ENCODE measurements around the gene ZNF423. TPM values are rescaled to one million over a fixed set of nuclear protein-coding genes. Genes with fewer than 3 reads are reported as not detected.

Gene ZNF423
- total and polyA plus RNA-seq, 2 of the 13 experiments (the other 11 are each of a cell fraction or from before 2014, with no cell fraction given), result 0.07 to 0.31 TPM

DNA sequence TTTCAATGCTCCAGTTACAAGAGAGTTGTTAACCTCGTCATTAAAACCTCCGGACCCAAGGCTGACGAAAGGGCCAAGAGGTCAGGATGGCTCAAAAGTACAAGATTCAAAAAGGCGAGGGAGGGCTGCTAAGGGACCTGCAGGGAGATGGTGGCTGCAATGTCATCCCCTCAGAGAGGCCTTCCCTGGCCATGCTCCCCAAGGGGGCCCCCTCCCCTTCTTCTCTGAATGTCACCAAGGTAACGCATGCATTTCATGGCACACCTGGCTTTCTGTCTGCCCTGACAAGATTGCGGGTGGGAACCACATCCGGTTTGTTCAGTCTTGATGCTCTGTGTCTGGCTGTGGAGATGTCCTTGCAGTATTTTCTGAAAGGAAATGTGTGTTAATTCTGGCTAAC, 392.4 kb downstream of the ZNF423 start:
- Histone ChIP-seq H3K4me3 (replicated peaks in 1 of 3; ENCODE audit: insufficient read depth in 1 of 3, low read depth in 2 of 3, low read length in 3 of 3) (no peak overlapping the region), H3K27me3 (ENCODE audit: control insufficient read depth in 1 of 2, insufficient read depth in 2 of 2, low read length in 2 of 2) (peaks cover 0 to 2% of the 10 kb centered on the region in 2 experiments; a peak in 2 of 5 replicates), H3K4me1 (ENCODE audit: insufficient read depth, low read length) (no peaks in the 10 kb centered on the region), H3K9ac (ENCODE audit: insufficient read depth, low read depth, low read length) (no peak overlapping the region), H4K20me1 (ENCODE audit: insufficient read depth, low read length) (no peaks in the 10 kb centered on the region), H3K9me3 (ENCODE audit: low read length) (no peaks in the 10 kb centered on the region), H3K4me2 (ENCODE audit: low read depth, low read length) (no peak overlapping the region), H2AFZ (ENCODE audit: low read length) (no peak overlapping the region), H3K27ac (ENCODE audit: extremely low read length, insufficient read depth, low read length) (no peak overlapping the region), H3K36me3 (replicated peaks in 1 of 2; ENCODE audit: control insufficient read depth in 1 of 2, insufficient read depth in 2 of 2, low read length in 2 of 2) (no peaks in the 10 kb centered on the region), H3K79me2 (ENCODE audit: insufficient read depth, low read length) (no peaks in the 10 kb centered on the region)
- CTCF ChIA-PET (ENCODE audit: low intra/inter-chr PET ratio, low total read pairs), result no interaction called here
- BruUV-seq (replicated peaks), result no TSS peak
- FAIRE-seq, result no peak
- in situ Hi-C loops (cut with HindIII; ENCODE audit: extremely low pct_ligation_motif_present, low pct_unique_long_range_greater_than_20kb) (loop anchor here (5.0 kb wide), 1 partner anchor 51 kb away; no protein-coding TSS in a partner anchor), intact Hi-C loops (cut with micrococcal nuclease; ENCODE audit: unreplicated experiment) (no loop called here)
- WGBS (ENCODE audit: low lambda C conversion rate), result 44% methylated on average over 7 of the region's 7 CpGs
- DNase-seq (ENCODE audit: low spot score), result no peak
- ATAC-seq, result no peak
- TF ChIP-seq ZNF510 (CRISPR knock-in tag; IDR thresholded peaks at IDR 0.05; ENCODE audit: low read depth), result no peak
- no peak for TF ChIP-seq IKZF1 (IDR thresholded peaks at IDR 0.05)
- no peak for TF ChIP-seq ZNF619 (CRISPR knock-in tag; IDR thresholded peaks at IDR 0.05)
- POLR2A ChIA-PET, result no interaction called here

DNA sequence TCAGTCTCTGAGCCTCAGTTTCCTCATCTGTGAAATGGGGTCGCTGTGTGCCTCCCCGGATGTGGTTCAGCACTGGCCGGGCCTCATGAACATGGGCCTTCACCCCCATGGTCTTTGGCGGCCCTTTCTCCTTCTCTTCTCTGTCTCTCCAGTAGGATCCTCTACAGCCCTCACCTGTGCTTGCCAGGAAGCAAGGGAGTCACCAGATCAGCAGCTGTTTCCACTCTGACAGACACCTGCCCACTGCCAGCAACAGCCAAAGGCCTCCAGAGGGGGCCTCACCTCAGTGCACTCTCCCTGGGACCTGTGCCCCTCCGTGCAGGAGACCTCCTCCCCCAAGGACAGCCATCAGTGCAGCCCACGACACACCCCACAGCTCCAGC, 392.9 kb downstream of the ZNF423 start:
- DNase-seq (ENCODE audit: low spot score) (no peak), FAIRE-seq (no peak), ATAC-seq (no peak)
- no peak overlapping the region for H3K4me2 ChIP-seq (ENCODE audit: low read depth, low read length)
- in situ Hi-C loops (cut with HindIII; ENCODE audit: extremely low pct_ligation_motif_present, low pct_unique_long_range_greater_than_20kb), result loop anchor here (5.0 kb wide), 1 partner anchor 51 kb away; no protein-coding TSS in a partner anchor
- no TSS peak for BruUV-seq (replicated peaks)
- no peak overlapping the region for H2AFZ ChIP-seq (ENCODE audit: low read length)
- H3K9me3 ChIP-seq (ENCODE audit: low read length), result no peaks in the 10 kb centered on the region
- intact Hi-C loops (cut with micrococcal nuclease; ENCODE audit: unreplicated experiment), result no loop called here
- WGBS (ENCODE audit: low lambda C conversion rate), result 23% methylated on average over 6 of the region's 6 CpGs
- no peaks in the 10 kb centered on the region for H3K36me3 ChIP-seq (replicated peaks in 1 of 2; ENCODE audit: control insufficient read depth in 1 of 2, insufficient read depth in 2 of 2, low read length in 2 of 2)
- H3K4me1 ChIP-seq (ENCODE audit: insufficient read depth, low read length), result no peaks in the 10 kb centered on the region
- H3K9ac ChIP-seq (ENCODE audit: insufficient read depth, low read depth, low read length), result no peak overlapping the region
- no peaks in the 10 kb centered on the region for H3K79me2 ChIP-seq (ENCODE audit: insufficient read depth, low read length)
- TF ChIP-seq ZNF629 (CRISPR knock-in tag; conservative IDR thresholded peaks at IDR 0.05) (peak; percentile 58), RCOR2 (CRISPR knock-in tag; IDR thresholded peaks at IDR 0.05) (no peak)
- TF ChIP-seq, protein P1, sequence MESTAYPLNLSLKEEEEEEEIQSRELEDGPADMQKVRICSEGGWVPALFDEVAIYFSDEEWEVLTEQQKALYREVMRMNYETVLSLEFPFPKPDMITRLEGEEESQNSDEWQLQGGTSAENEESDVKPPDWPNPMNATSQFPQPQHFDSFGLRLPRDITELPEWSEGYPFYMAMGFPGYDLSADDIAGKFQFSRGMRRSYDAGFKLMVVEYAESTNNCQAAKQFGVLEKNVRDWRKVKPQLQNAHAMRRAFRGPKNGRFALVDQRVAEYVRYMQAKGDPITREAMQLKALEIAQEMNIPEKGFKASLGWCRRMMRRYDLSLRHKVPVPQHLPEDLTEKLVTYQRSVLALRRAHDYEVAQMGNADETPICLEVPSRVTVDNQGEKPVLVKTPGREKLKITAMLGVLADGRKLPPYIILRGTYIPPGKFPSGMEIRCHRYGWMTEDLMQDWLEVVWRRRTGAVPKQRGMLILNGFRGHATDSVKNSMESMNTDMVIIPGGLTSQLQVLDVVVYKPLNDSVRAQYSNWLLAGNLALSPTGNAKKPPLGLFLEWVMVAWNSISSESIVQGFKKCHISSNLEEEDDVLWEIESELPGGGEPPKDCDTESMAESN (CRISPR knock-in tag; conservative IDR thresholded peaks at IDR 0.05), result no peak
- ChIA-PET POLR2A (no interaction called here), CTCF (ENCODE audit: low intra/inter-chr PET ratio, low total read pairs) (no interaction called here)
- peaks cover 0 to 2% of the 10 kb centered on the region in 2 experiments; a peak in 2 of 5 replicates for H3K27me3 ChIP-seq (ENCODE audit: control insufficient read depth in 1 of 2, insufficient read depth in 2 of 2, low read length in 2 of 2)
- H3K4me3 ChIP-seq (replicated peaks in 1 of 3; ENCODE audit: insufficient read depth in 1 of 3, low read depth in 2 of 3, low read length in 3 of 3), result no peak overlapping the region
- no peaks in the 10 kb centered on the region for H4K20me1 ChIP-seq (ENCODE audit: insufficient read depth, low read length)
- H3K27ac ChIP-seq (ENCODE audit: extremely low read length, insufficient read depth, low read length), result no peak overlapping the region

Data from HepG2 (cell line).